OCI-LY3 (cell line): ENCODE measurements around the gene KLRF2.

Experiments used
- H2AFZ ChIP-seq: fragments of 200-600, 300-600 bp; shearing (Covaris generic); 2 replicates; pipeline ENCODE4 v1.6.0; 2014; ENCODE audit warnings: antibody characterized with exemption, low read depth, low read length
- H3K27ac ChIP-seq: fragments of 200-600, 300-600 bp; sonication (generic); 2 replicates; pipeline ENCODE4 v1.5.1; 2014; ENCODE audit warnings: mild to moderate bottlenecking, low read length, moderate library complexity, mixed read lengths
- H3K27me3 ChIP-seq: fragments of 200-600, 300-600 bp; sonication (generic); 2 replicates; pipeline ENCODE4 v1.6.1; 2014; ENCODE audit warnings: low read depth, low read length, mixed read lengths
- H3K36me3 ChIP-seq: fragments of 200-600, 300-600 bp; sonication (generic); replicated peaks from 2 replicates; pipeline ENCODE3; 2014; ENCODE audit warnings: low read depth, low read length, mixed read lengths
- H3K4me1 ChIP-seq: fragments of 300-600, 200-600 bp; sonication (generic); 2 replicates; pipeline ENCODE4 v1.6.1; 2014; ENCODE audit warnings: low read length, mixed read lengths
- H3K4me2 ChIP-seq: fragments of 200-600, 300-600 bp; sonication (generic); 2 replicates; pipeline ENCODE4 v1.6.1; 2014; ENCODE audit warnings: low read length, mixed read lengths
- H3K4me3 ChIP-seq: fragments of 300-600, 200-600 bp; sonication (generic); 2 replicates; pipeline ENCODE4 v1.5.1; 2014; ENCODE audit warnings: antibody characterized with exemption, mild to moderate bottlenecking, low read length, moderate library complexity
- H3K79me2 ChIP-seq: fragments of 300-600, 200-600 bp; shearing (Covaris generic); 2 replicates; pipeline ENCODE4 v1.6.1; 2014; ENCODE audit warnings: mild to moderate bottlenecking, low read length, mixed read lengths
- H3K9ac ChIP-seq: fragments of 300-600, 200-600 bp; shearing (Covaris generic); 2 replicates; pipeline ENCODE4 v1.6.0; 2014; ENCODE audit warnings: mild to moderate bottlenecking, low read length, moderate library complexity
- H3K9me3 ChIP-seq: fragments of 200-600, 300-600 bp; shearing (Covaris generic); 2 replicates; pipeline ENCODE4 v1.6.1; 2014; ENCODE audit warnings: low read length, mixed read lengths; ENCODE audit not compliant: insufficient read depth
- H4K20me1 ChIP-seq: fragments of 200-600, 300-600 bp; sonication (generic); 2 replicates; pipeline ENCODE4 v1.6.1; 2016; ENCODE audit warnings: low read length, mixed read lengths; ENCODE audit not compliant: insufficient read depth
- CTCF ChIP-seq: fragments of 200-600, 300-600 bp; sonication (generic); IDR thresholded peaks from 2 replicates; pipeline ENCODE4 v1.5.1; 2014; ENCODE audit warnings: antibody characterized with exemption, low read length, low read depth
- EZH2phosphoT487 ChIP-seq: fragments of 200-600 bp; shearing (Covaris generic); IDR thresholded peaks from 2 replicates; pipeline ENCODE4 v1.6.1; 2018; ENCODE audit warnings: antibody characterized with exemption, mixed run types, low read depth

Gene KLRF2

GRCh38 chr12:9868311-9868801 lies 12.9 kb upstream of the KLRF2 start:
- Histone ChIP-seq H3K4me1 (peaks cover 25% of the 10 kb centered on the region), H3K4me3 (peak overlapping the region; percentile 77), H3K79me2 (no peaks in the 10 kb centered on the region), H3K9ac (no peak overlapping the region), H2AFZ (peak overlapping the region; percentile 99; the same call in 1 of the 2 replicates), H3K27me3 (no peaks in the 10 kb centered on the region), H3K27ac (no peak overlapping the region), H3K36me3 (no peaks in the 10 kb centered on the region), H4K20me1 (no peaks in the 10 kb centered on the region), H3K9me3 (no peaks in the 10 kb centered on the region), H3K4me2 (peak overlapping the region; percentile 94)
- no peak for TF ChIP-seq CTCF

- H3K9ac ChIP-seq, result peak overlapping the region; percentile 67
- peak overlapping the region; percentile 77 for H3K4me3 ChIP-seq
- H2AFZ ChIP-seq, result peak overlapping the region; percentile 99
- no peaks in the 10 kb centered on the region for H3K27me3 ChIP-seq
- H3K9me3 ChIP-seq, result no peaks in the 10 kb centered on the region
- H3K4me1 ChIP-seq, result peaks cover 25% of the 10 kb centered on the region
- no peak for TF ChIP-seq EZH2phosphoT487
- TF ChIP-seq CTCF, result no peak
- no peaks in the 10 kb centered on the region for H4K20me1 ChIP-seq
- peak overlapping the region; percentile 94 for H3K4me2 ChIP-seq
- H3K27ac ChIP-seq, result no peak overlapping the region
- H3K79me2 ChIP-seq, result no peaks in the 10 kb centered on the region
- no peaks in the 10 kb centered on the region for H3K36me3 ChIP-seq
Measured at GRCh38 chr12:9868951-9869306, 12.4 kb upstream of the KLRF2 start.

GRCh38 chr12:9869307-9870161 lies 11.8 kb upstream of the KLRF2 start, which contains the start of gene CLEC2B:
Gene CLEC2B, minus strand, starts transcription at chr12:9869354.
- Histone ChIP-seq H3K79me2 (no peaks in the 10 kb centered on the region), H3K27ac (no peak within 1 kb of the TSS), H4K20me1 (no peaks in the 10 kb centered on the region)

More at GRCh38 chr12:9869307-9870161, 11.8 kb upstream of the KLRF2 start, which contains the start of gene CLEC2B:
- Histone ChIP-seq H3K4me1 (peaks cover 25% of the 10 kb centered on the region), H3K4me3 (peak within 1 kb of the TSS; percentile 77), H3K36me3 (no peaks in the 10 kb centered on the region), H2AFZ (peak within 1 kb of the TSS; percentile 99), H3K9ac (peak within 1 kb of the TSS; percentile 67), H3K9me3 (no peaks in the 10 kb centered on the region), H3K27me3 (no peaks in the 10 kb centered on the region), H3K4me2 (peak within 1 kb of the TSS; percentile 94)
- TF ChIP-seq CTCF (no peak), EZH2phosphoT487 (no peak)
